Measurements from ENCODE around the gene CILP.
"Not testable (repeated sequence)": the region's sequence is repeated elsewhere in the genome, so short reads cannot be mapped to it uniquely, and the experiment has no call there.

Gene CILP

DNA sequence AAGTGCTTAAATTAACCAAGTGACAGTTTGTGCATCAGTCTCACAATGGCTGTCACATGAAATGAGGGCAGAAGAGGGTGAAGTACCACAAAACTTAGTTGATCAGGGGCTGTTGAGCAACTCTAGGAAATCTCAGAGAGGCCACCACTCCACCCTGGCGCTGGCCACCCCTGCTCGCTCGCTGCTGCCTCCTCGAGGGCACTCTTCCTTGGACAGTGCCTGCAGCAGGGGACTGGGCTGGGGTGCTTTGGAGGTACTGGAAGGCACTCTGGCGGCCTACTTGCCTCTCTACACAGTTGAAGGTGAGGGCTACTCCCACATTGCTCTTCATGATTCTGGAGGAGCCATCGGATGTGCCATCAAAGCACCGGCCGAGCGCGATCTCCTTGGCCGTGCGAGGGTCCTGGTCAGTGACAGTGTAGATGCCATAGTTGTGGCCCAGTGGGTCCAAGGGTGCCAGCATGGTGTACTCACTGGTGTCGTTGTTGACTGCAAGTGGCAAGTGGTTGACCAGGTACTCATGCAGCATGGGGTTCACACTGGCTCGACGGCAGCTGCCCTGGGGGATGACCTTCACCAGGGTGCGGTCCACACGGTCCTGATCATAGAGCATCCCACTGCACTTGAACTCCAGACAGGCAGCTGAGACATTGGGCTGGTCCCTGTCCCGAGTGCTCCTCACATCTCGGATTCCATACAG is 14.5 kb downstream of the CILP start:
- no peaks in the 10 kb centered on the region for H3K9me3 Mint-ChIP-seq
- no peak overlapping the region for H3K4me3 Mint-ChIP-seq
- peaks cover 14% of the 10 kb centered on the region for H3K4me1 Mint-ChIP-seq
- no peak overlapping the region for H3K27ac Mint-ChIP-seq
- no peak for TF ChIP-seq CTCF (IDR thresholded peaks at IDR 0.05; ENCODE audit: unreplicated experiment in 3 of 3)
- H3K36me3 Mint-ChIP-seq (ENCODE audit: low read depth): no peaks in the 10 kb centered on the region
- peaks cover 3% of the 10 kb centered on the region for H3K27me3 Mint-ChIP-seq (ENCODE audit: low read depth)

GRCh38 chr15:65195548-65195923 is 15.7 kb downstream of the CILP start:
- Mint-ChIP-seq H3K27ac (peak overlapping the region in 2 of 3 experiments; percentile 43 to 56), H3K4me3 (no peak overlapping the region), H3K4me1 (peaks cover 14% of the 10 kb centered on the region), H3K36me3 (ENCODE audit: low read depth) (no peaks in the 10 kb centered on the region), H3K9me3 (no peaks in the 10 kb centered on the region), H3K27me3 (ENCODE audit: low read depth) (peaks cover 3% of the 10 kb centered on the region)
- TF ChIP-seq CTCF (IDR thresholded peaks at IDR 0.05; ENCODE audit: unreplicated experiment in 3 of 3): no peak

DNA sequence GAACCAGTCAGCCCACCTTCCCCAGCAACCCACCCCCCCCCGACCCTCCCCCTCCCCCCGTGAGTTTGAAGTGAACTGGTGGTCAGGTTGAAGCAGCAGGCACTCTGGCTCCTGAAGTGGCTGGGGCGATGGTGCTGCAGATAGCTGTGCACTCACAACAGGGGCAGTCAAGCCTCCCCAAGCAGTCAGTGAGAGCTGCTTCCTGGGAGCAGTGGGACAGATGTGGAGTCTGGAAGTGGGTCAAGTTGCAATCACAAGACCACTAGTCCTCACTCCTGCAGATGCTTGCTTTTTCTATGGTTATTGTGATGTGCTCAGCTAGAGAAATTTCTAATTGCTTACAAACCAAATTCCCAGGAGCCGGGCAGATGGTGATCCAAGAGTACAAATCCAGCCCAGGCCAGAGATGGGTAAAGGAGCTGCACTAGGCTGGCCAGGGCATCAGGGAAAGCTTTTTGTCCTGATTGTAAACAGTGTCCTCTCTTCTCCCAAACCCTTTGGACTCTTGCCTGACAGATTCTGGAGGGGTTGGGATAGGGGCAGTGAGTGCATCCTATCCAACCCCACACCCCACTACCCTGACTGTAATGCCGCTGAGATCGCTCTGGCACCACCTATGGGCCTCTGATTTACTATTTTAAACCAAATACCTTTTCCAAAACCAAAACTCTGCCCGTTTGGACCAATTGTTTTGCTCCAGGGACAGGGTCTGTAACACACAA is 16.3 kb downstream of the CILP start:
- Mint-ChIP-seq H3K27me3 (ENCODE audit: low read depth) (peaks cover 3% of the 10 kb centered on the region), H3K4me1 (peaks cover 14% of the 10 kb centered on the region), H3K9me3 (no peaks in the 10 kb centered on the region), H3K4me3 (no peak overlapping the region), H3K36me3 (ENCODE audit: low read depth) (no peaks in the 10 kb centered on the region), H3K27ac (peak overlapping the region in 2 of 3 experiments; percentile 43 to 56)
- no peak for TF ChIP-seq CTCF (IDR thresholded peaks at IDR 0.05; ENCODE audit: unreplicated experiment in 3 of 3)

DNA sequence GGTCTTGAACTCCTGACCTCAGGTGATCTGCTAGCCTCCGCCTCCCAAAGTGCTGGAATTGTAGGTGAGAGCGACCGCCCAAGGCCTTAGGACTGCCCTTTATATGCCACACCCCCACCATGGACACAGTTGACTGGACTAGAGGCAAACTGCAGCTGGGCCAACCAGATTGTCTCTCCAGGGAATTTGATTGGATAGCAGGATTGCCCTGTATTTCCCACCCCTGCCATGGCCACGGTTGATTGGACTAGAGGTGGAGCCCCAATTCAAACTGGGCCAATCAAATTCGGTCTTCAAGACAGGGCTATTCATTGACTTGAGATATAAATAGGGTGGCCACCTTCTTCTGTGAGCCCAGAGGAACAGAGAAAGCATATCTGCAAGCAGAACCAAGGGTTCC is 19.3 kb downstream of the CILP start:
- no peaks in the 10 kb centered on the region for H3K9me3 Mint-ChIP-seq
- peaks cover 3% of the 10 kb centered on the region for H3K27me3 Mint-ChIP-seq (ENCODE audit: low read depth)
- H3K36me3 Mint-ChIP-seq (ENCODE audit: low read depth): no peaks in the 10 kb centered on the region
- no peak overlapping the region for H3K4me3 Mint-ChIP-seq
- TF ChIP-seq CTCF (IDR thresholded peaks at IDR 0.05; ENCODE audit: unreplicated experiment in 3 of 3): no peak
- H3K4me1 Mint-ChIP-seq: peaks cover 19% of the 10 kb centered on the region
- peak overlapping the region in 1 of 3 experiments; percentile 70 for H3K27ac Mint-ChIP-seq

GRCh38 chr15:65189102-65189740 is 22.1 kb downstream of the CILP start:
- H3K27me3 Mint-ChIP-seq (ENCODE audit: low read depth): peaks cover 3% of the 10 kb centered on the region

DNA sequence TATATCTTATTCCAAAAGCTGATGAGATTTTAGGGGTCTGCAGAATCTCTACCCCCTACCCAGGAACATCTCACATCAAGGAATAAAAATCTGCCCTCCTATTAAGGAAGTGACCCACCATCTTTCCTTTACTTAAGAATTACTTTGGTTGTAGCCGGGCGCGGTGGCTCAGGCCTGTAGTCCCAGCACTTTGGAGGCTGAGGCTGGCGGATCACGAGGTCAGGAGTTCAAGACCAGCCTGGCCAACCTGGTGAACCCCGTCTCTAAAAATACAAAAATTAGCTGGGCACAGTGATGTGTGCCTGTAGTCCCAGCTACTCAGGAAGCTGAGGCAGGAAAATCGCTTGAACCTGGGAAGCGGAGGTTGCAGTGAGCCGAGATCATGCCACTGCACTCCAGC is 22.8 kb downstream of the CILP start:
- not testable (repeated sequence) for H3K27ac Mint-ChIP-seq; H3K9me3 Mint-ChIP-seq; H3K27me3 Mint-ChIP-seq (ENCODE audit: low read depth); H3K4me3 Mint-ChIP-seq; H3K36me3 Mint-ChIP-seq (ENCODE audit: low read depth)
- H3K4me1 Mint-ChIP-seq: peaks cover 13% of the 10 kb centered on the region

More at GRCh38 chr15:65189102-65189740, 22.1 kb downstream of the CILP start:
- Mint-ChIP-seq H3K4me3 (peak overlapping the region; percentile 61 to 76 (median 75)), H3K36me3 (ENCODE audit: low read depth) (no peaks in the 10 kb centered on the region), H3K9me3 (no peaks in the 10 kb centered on the region), H3K27ac (peak overlapping the region; percentile 72 to 88 (median 78)), H3K4me1 (peaks cover 6% of the 10 kb centered on the region)
- TF ChIP-seq CTCF (IDR thresholded peaks at IDR 0.05; ENCODE audit: unreplicated experiment in 3 of 3): peak; percentile 80 to 90 (median 85)

Measured in nephron (organoid).